ENCODE data around the gene TTC3.

TTC3 gene

DNA sequence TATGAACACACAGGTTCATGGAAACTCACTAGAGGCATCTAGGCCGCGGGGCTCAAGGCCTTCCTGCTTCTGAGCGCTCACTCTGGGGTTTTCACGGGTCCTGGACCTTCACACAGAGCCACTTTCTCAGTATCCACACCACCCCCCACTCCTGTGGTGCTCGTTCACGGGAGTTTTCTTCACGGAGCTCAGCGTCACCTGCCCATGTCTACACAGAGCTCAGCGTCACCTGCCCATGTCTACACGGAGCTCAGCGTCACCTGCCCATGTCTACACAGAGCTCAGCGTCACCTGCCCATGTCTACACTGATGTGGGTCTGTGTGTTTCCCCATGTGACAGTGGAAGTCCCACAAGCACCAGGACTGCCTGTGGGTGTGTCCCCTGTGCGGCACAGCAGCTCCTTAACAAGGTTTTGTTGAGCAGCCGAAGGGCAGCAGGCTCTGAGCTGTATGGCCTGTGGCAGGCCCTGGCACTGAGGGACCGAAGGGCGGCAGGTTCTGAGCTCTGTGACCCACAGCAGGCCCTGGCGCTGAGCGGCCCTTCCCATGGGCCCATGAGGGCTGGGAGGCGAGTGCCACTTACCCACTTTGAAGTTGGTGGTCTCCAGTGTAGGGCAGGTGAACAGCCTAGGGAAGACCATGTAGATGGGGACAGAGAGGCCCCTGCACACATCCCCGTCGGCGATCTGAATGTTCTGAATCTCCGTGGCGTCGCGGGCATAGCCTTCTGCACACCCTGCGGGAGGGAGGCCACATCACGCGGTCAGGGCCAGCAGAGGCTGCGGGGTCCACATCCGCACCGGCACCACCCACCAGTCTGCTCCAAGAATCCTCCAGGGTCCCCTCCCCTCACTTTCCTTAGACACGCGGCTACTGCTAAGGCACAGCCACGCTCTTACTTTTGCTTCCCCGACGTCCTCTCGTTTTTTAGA lies 154.3 kb downstream of the TTC3 start:
- Histone ChIP-seq H3K4me2 (ENCODE audit: low read length) (no peak overlapping the region), H2AK5ac (ENCODE audit: low read length) (no peak overlapping the region), H3K4me1 (ENCODE audit: control insufficient read depth in 1 of 2, insufficient read depth in 2 of 2, low read length in 2 of 2) (no peaks in the 10 kb centered on the region), H3K23ac (ENCODE audit: low read length) (no peak overlapping the region), H3K79me1 (ENCODE audit: low read length) (no peaks in the 10 kb centered on the region), H3K36me3 (ENCODE audit: control insufficient read depth in 1 of 2, insufficient read depth in 2 of 2, low read length in 2 of 2) (peaks cover 56 to 69% of the 10 kb centered on the region in 2 experiments), H3K14ac (ENCODE audit: low read length) (no peak overlapping the region), H4K12ac (ENCODE audit: low read depth, low read length) (no peak overlapping the region), H2BK120ac (ENCODE audit: insufficient read depth, low read length, poor library complexity) (no peak overlapping the region), H3K4me3 (ENCODE audit: low read depth, low read length) (no peak overlapping the region), H4K91ac (ENCODE audit: low read depth, low read length) (no peak overlapping the region), H3K18ac (ENCODE audit: low read length) (no peak overlapping the region), H2BK12ac (ENCODE audit: low read length) (no peak overlapping the region), H3K9ac (ENCODE audit: low read length) (no peak overlapping the region), H2AFZ (ENCODE audit: insufficient read depth, low read length, poor library complexity) (no peak overlapping the region), H3K27ac (ENCODE audit: low read depth, low read length) (no peak overlapping the region), H4K8ac (ENCODE audit: low read depth, low read length) (no peak overlapping the region), H3K9me3 (ENCODE audit: insufficient read depth, low read depth, low read length) (peaks cover 4% of the 10 kb centered on the region), H3K79me2 (ENCODE audit: control insufficient read depth, insufficient read depth, low read length, poor library complexity) (no peaks in the 10 kb centered on the region), H2BK5ac (ENCODE audit: low read depth, low read length, poor library complexity) (no peak overlapping the region), H3K4ac (ENCODE audit: low read depth, low read length) (no peak overlapping the region), H3K27me3 (ENCODE audit: insufficient read depth, low read length) (no peaks in the 10 kb centered on the region)
- no peak for DNase-seq
- WGBS (ENCODE audit: extremely low coverage, insufficient coverage, insufficient read length), result no CpG with 5 or more reads among the region's 38 CpGs

DNA sequence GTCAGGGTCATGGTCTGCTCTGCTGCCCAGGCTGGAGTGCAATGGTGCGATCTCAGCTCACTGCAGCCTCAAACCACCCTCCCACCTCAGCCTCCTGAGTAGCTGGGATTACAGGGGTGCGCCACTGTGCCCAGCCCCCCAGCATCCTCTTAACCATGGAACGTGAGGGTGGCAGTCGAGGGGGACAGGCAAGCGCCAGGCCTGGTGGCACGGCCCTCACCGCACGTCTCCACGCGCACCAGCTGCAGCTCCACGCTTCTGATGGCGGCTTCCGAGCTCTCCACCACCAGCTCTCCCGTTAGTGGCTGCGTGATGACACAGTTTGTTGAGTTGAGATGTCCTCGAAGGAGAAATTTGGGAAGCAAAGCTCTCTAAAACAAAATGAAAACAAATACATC lies 154.9 kb downstream of the TTC3 start:
- no CpG with 5 or more reads among the region's 16 CpGs for WGBS (ENCODE audit: extremely low coverage, insufficient coverage, insufficient read length)
- Histone ChIP-seq H3K79me1 (ENCODE audit: low read length) (no peaks in the 10 kb centered on the region), H2AFZ (ENCODE audit: insufficient read depth, low read length, poor library complexity) (no peak overlapping the region), H3K4me2 (ENCODE audit: low read length) (no peak overlapping the region), H3K4ac (ENCODE audit: low read depth, low read length) (no peak overlapping the region), H2AK5ac (ENCODE audit: low read length) (no peak overlapping the region), H3K14ac (ENCODE audit: low read length) (no peak overlapping the region), H3K9ac (ENCODE audit: low read length) (no peak overlapping the region), H4K91ac (ENCODE audit: low read depth, low read length) (no peak overlapping the region), H3K36me3 (ENCODE audit: control insufficient read depth in 1 of 2, insufficient read depth in 2 of 2, low read length in 2 of 2) (peaks cover 57 to 74% of the 10 kb centered on the region in 2 experiments), H3K4me3 (ENCODE audit: low read depth, low read length) (no peak overlapping the region), H2BK5ac (ENCODE audit: low read depth, low read length, poor library complexity) (no peak overlapping the region), H3K27me3 (ENCODE audit: insufficient read depth, low read length) (no peaks in the 10 kb centered on the region), H3K18ac (ENCODE audit: low read length) (no peak overlapping the region), H3K79me2 (ENCODE audit: control insufficient read depth, insufficient read depth, low read length, poor library complexity) (no peaks in the 10 kb centered on the region), H2BK12ac (ENCODE audit: low read length) (no peak overlapping the region), H3K27ac (ENCODE audit: low read depth, low read length) (no peak overlapping the region), H3K23ac (ENCODE audit: low read length) (no peak overlapping the region), H2BK120ac (ENCODE audit: insufficient read depth, low read length, poor library complexity) (no peak overlapping the region), H4K8ac (ENCODE audit: low read depth, low read length) (no peak overlapping the region), H4K12ac (ENCODE audit: low read depth, low read length) (no peak overlapping the region), H3K9me3 (ENCODE audit: insufficient read depth, low read depth, low read length) (peaks cover 4% of the 10 kb centered on the region), H3K4me1 (ENCODE audit: control insufficient read depth in 1 of 2, insufficient read depth in 2 of 2, low read length in 2 of 2) (no peaks in the 10 kb centered on the region)
- DNase-seq, result no peak

DNA sequence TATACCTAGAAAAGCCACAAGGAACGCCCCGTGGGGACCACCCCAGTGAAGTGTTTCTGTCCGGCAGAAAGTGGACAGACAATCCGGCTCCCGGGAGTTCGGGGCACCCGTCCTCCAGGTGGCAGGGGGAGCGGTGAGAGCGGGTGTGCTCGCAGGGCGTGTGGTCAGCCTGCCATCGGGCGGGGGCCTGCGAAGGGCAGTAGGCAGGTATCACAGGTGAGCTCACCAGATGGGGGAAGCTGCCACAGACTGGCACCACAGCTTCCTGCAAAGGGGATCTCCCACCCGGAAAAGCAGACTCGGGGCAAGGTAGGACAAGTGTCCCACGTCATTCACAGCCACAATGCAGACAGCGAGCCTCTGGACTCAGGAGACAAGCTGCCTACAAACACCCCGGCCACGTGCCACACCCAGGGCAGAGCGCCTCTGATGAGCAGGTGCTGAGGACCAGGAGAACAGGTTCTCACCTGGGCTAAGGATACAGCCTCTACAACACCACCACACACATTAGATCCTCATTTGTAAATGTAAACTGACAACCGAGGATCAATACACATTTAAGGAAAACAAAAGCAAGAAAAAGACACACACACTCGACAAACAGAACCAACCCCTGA lies 157.7 kb downstream of the TTC3 start:
- no peak overlapping the region for H2AFZ ChIP-seq (ENCODE audit: insufficient read depth, low read length, poor library complexity)
- H3K36me3 ChIP-seq (ENCODE audit: control insufficient read depth in 1 of 2, insufficient read depth in 2 of 2, low read length in 2 of 2), result peaks cover 51 to 62% of the 10 kb centered on the region in 2 experiments
- H3K4me2 ChIP-seq (ENCODE audit: low read length), result no peak overlapping the region
- no peak overlapping the region for H3K18ac ChIP-seq (ENCODE audit: low read length)
- H3K4ac ChIP-seq (ENCODE audit: low read depth, low read length), result no peak overlapping the region
- no peak overlapping the region for H3K23ac ChIP-seq (ENCODE audit: low read length)
- H2BK120ac ChIP-seq (ENCODE audit: insufficient read depth, low read length, poor library complexity), result no peak overlapping the region
- no peak overlapping the region for H4K8ac ChIP-seq (ENCODE audit: low read depth, low read length)
- no peak overlapping the region for H3K9ac ChIP-seq (ENCODE audit: low read length)
- H3K27me3 ChIP-seq (ENCODE audit: insufficient read depth, low read length), result no peaks in the 10 kb centered on the region
- H2BK5ac ChIP-seq (ENCODE audit: low read depth, low read length, poor library complexity), result no peak overlapping the region
- no peak overlapping the region for H3K27ac ChIP-seq (ENCODE audit: low read depth, low read length)
- H2AK5ac ChIP-seq (ENCODE audit: low read length), result no peak overlapping the region
- no peak overlapping the region for H4K91ac ChIP-seq (ENCODE audit: low read depth, low read length)
- H3K4me1 ChIP-seq (ENCODE audit: control insufficient read depth in 1 of 2, insufficient read depth in 2 of 2, low read length in 2 of 2), result no peaks in the 10 kb centered on the region
- no peak overlapping the region for H2BK12ac ChIP-seq (ENCODE audit: low read length)
- H3K14ac ChIP-seq (ENCODE audit: low read length), result no peak overlapping the region
- no peak overlapping the region for H3K4me3 ChIP-seq (ENCODE audit: low read depth, low read length)
- no peaks in the 10 kb centered on the region for H3K79me1 ChIP-seq (ENCODE audit: low read length)
- H3K9me3 ChIP-seq (ENCODE audit: insufficient read depth, low read depth, low read length), result no peaks in the 10 kb centered on the region
- no peak overlapping the region for H4K12ac ChIP-seq (ENCODE audit: low read depth, low read length)
- no peaks in the 10 kb centered on the region for H3K79me2 ChIP-seq (ENCODE audit: control insufficient read depth, insufficient read depth, low read length, poor library complexity)
- no CpG with 5 or more reads among the region's 23 CpGs for WGBS (ENCODE audit: extremely low coverage, insufficient coverage, insufficient read length)
- DNase-seq, result no peak

DNA sequence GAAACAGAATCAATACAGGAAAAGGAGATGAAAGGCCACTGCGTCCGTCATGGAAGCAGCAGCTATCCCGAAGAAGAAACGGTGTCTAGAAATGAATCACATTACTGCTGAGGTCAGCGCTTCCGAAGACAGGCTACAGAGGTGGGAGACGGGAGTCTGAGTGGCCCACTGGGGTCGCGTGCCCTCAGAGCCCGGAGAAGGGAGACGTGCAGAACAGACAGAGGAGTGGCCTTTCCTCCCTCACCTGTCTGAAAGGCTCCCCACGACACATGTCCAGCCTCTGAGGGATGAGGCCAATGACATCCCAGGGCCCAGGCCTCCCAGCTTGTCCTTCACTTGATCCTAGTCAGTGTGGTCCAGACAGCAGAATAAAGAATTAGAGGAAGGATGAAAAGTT lies 158.2 kb downstream of the TTC3 start:
- H3K4ac ChIP-seq (ENCODE audit: low read depth, low read length), result no peak overlapping the region
- H4K12ac ChIP-seq (ENCODE audit: low read depth, low read length), result no peak overlapping the region
- no peaks in the 10 kb centered on the region for H3K79me2 ChIP-seq (ENCODE audit: control insufficient read depth, insufficient read depth, low read length, poor library complexity)
- H3K4me1 ChIP-seq (ENCODE audit: control insufficient read depth in 1 of 2, insufficient read depth in 2 of 2, low read length in 2 of 2), result no peaks in the 10 kb centered on the region
- no peak overlapping the region for H3K14ac ChIP-seq (ENCODE audit: low read length)
- no peaks in the 10 kb centered on the region for H3K27me3 ChIP-seq (ENCODE audit: insufficient read depth, low read length)
- H2BK12ac ChIP-seq (ENCODE audit: low read length), result no peak overlapping the region
- no peak overlapping the region for H4K8ac ChIP-seq (ENCODE audit: low read depth, low read length)
- DNase-seq, result no peak
- no peak overlapping the region for H3K18ac ChIP-seq (ENCODE audit: low read length)
- H2BK120ac ChIP-seq (ENCODE audit: insufficient read depth, low read length, poor library complexity), result no peak overlapping the region
- no peak overlapping the region for H4K91ac ChIP-seq (ENCODE audit: low read depth, low read length)
- H3K79me1 ChIP-seq (ENCODE audit: low read length), result no peaks in the 10 kb centered on the region
- H3K9ac ChIP-seq (ENCODE audit: low read length), result no peak overlapping the region
- no peak overlapping the region for H2AFZ ChIP-seq (ENCODE audit: insufficient read depth, low read length, poor library complexity)
- H3K9me3 ChIP-seq (ENCODE audit: insufficient read depth, low read depth, low read length), result no peaks in the 10 kb centered on the region
- H3K4me2 ChIP-seq (ENCODE audit: low read length), result no peak overlapping the region
- peaks cover 50 to 57% of the 10 kb centered on the region in 2 experiments for H3K36me3 ChIP-seq (ENCODE audit: control insufficient read depth in 1 of 2, insufficient read depth in 2 of 2, low read length in 2 of 2)
- no peak overlapping the region for H3K27ac ChIP-seq (ENCODE audit: low read depth, low read length)
- WGBS (ENCODE audit: extremely low coverage, insufficient coverage, insufficient read length), result no CpG with 5 or more reads among the region's 12 CpGs
- no peak overlapping the region for H3K23ac ChIP-seq (ENCODE audit: low read length)
- H3K4me3 ChIP-seq (ENCODE audit: low read depth, low read length), result no peak overlapping the region
- no peak overlapping the region for H2AK5ac ChIP-seq (ENCODE audit: low read length)
- no peak overlapping the region for H2BK5ac ChIP-seq (ENCODE audit: low read depth, low read length, poor library complexity)

Data from trophoblast cell (in vitro differentiated cells and primary cell).